HG02610 (cell line): ENCODE results near the gene TPRN.
A peak's percentile ranks its signal among the peaks of the same experiment; 100 is the strongest.

ENCODE experiments used
- ATAC-seq: cut with Tn5 transposase; IDR thresholded peaks from one replicate; pipeline ENCODE4 v1.9.1; 2021; ENCODE audit warnings: mild to moderate bottlenecking, moderate library complexity; ENCODE audit not compliant: unreplicated experiment

Gene TPRN

GRCh38 chr9:137191245-137191644 lies 9.3 kb downstream of the TPRN start:
- ATAC-seq, result no peak

- ATAC-seq, result no peak
Measured at GRCh38 chr9:137190315-137190856, 10.2 kb downstream of the TPRN start.

- ATAC-seq, result no peak
Measured at GRCh38 chr9:137189297-137190295, 10.9 kb downstream of the TPRN start.

- peak; percentile 70 for ATAC-seq
Measured at GRCh38 chr9:137188490-137189296, 11.8 kb downstream of the TPRN start, which contains the start of the genes ANAPC2 and SSNA1. Gene ANAPC2, minus strand, starts transcription at chr9:137188560. Its CDS starts 28 bp downstream, at chr9:137188532. Gene SSNA1, plus strand, starts transcription at chr9:137188676. Its CDS starts 51 bp downstream, at chr9:137188727.

- ATAC-seq, result no peak
Measured at GRCh38 chr9:137188086-137188489, 12.5 kb downstream of the TPRN start.

- ATAC-seq, result no peak
Measured at GRCh38 chr9:137187386-137187785, 13.2 kb downstream of the TPRN start.

- no peak for ATAC-seq
Measured at GRCh38 chr9:137186385-137186784, 14.2 kb downstream of the TPRN start.

- ATAC-seq, result no peak
Measured at GRCh38 chr9:137185921-137186320, 14.6 kb downstream of the TPRN start.

- ATAC-seq, result no peak
Measured at GRCh38 chr9:137184881-137185660, 15.5 kb downstream of the TPRN start.

GRCh38 chr9:137183980-137184595 lies 16.5 kb downstream of the TPRN start:
- no peak for ATAC-seq

- ATAC-seq, result no peak
Measured at GRCh38 chr9:137182836-137183235, 17.7 kb downstream of the TPRN start.

- ATAC-seq, result no peak
Measured at GRCh38 chr9:137181680-137182079, 18.9 kb downstream of the TPRN start.

GRCh38 chr9:137180491-137180890 lies 20.1 kb downstream of the TPRN start:
- no peak for ATAC-seq

GRCh38 chr9:137179761-137180160 lies 20.8 kb downstream of the TPRN start:
- no peak for ATAC-seq

- no peak for ATAC-seq
Measured at GRCh38 chr9:137178939-137179630, 21.5 kb downstream of the TPRN start.

GRCh38 chr9:137178201-137178938 lies 22.2 kb downstream of the TPRN start:
- ATAC-seq, result no peak

GRCh38 chr9:137176302-137177182 lies 24.0 kb downstream of the TPRN start:
- no peak for ATAC-seq
